HFF-Myc (cell line): ENCODE data around the gene CDKN2B-AS1.
A peak's percentile ranks its signal among the peaks of the same experiment; 100 is the strongest.

Experiments used
- DNase-seq: peaks from one replicate; pipeline ENCODE4 v3.0.0-alpha.2; 2011; ENCODE audit warnings: low read depth; ENCODE audit errors: extremely low read depth
- H3K4me3 ChIP-seq: replicated peaks from 2 replicates; pipeline ENCODE4 v1.5.1; 2011; ENCODE audit warnings: low read depth, mild to moderate bottlenecking, control low read depth, low read length
- CTCF ChIP-seq: IDR thresholded peaks from 2 replicates; pipeline ENCODE4 v1.5.1; 2012; ENCODE audit warnings: mild to moderate bottlenecking, low read depth, low read length, control low read depth; ENCODE audit errors: missing control alignments

CDKN2B-AS1 gene

GRCh38 chr9:22141908-22142307 is 147.3 kb downstream of the CDKN2B-AS1 start:
- no peak for DNase-seq
- TF ChIP-seq CTCF, result no peak
- no peak overlapping the region for H3K4me3 ChIP-seq

GRCh38 chr9:22142671-22143070 is 148.1 kb downstream of the CDKN2B-AS1 start:
- no peak overlapping the region for H3K4me3 ChIP-seq
- TF ChIP-seq CTCF, result no peak
- no peak for DNase-seq

GRCh38 chr9:22143799-22144625 is 149.4 kb downstream of the CDKN2B-AS1 start:
- no peak overlapping the region for H3K4me3 ChIP-seq
- no peak for TF ChIP-seq CTCF
- DNase-seq, result no peak

- DNase-seq, result no peak
- no peak for TF ChIP-seq CTCF
- H3K4me3 ChIP-seq, result no peak overlapping the region
Observed at GRCh38 chr9:22146604-22147003, 152.0 kb downstream of the CDKN2B-AS1 start.

- no peak overlapping the region for H3K4me3 ChIP-seq
- no peak for TF ChIP-seq CTCF
- DNase-seq, result peak; percentile 94
Observed at GRCh38 chr9:22147813-22148527, 153.4 kb downstream of the CDKN2B-AS1 start.

- TF ChIP-seq CTCF, result no peak
- H3K4me3 ChIP-seq, result no peak overlapping the region
- DNase-seq, result no peak
Observed at GRCh38 chr9:22148528-22148875, 153.9 kb downstream of the CDKN2B-AS1 start.
